WTC11 (cell line): ENCODE results near the gene LCAT. TPM values are rescaled to one million over a fixed set of nuclear protein-coding genes. Genes with fewer than 3 reads are reported as not detected.

Source experiments
- ATAC-seq: fragments of 200-7000 bp; cut with Tn5 transposase; 2 replicates; pipeline ENCODE4 v1.10.0; 2021; ENCODE audit warnings: mild to moderate bottlenecking, moderate library complexity
- Bru-seq: library from RNA; stranded (reverse); fragments of 400-500 nt; gene quantifications from one replicate; lab custom pipeline; 2021; lab: Mats Ljungman, UMichigan
- CTCF ChIA-PET: fragments of 300-600 bp; sonication (Branson Sonifier 250); formaldehyde crosslinking; loops from one replicate; lab custom pipeline; 2021; ENCODE audit warnings: antibody characterized with exemption; lab: Charles Lee
- POLR2A ChIA-PET: fragments of 350-600 bp; sonication (Branson Sonifier 250); formaldehyde crosslinking; loops from one replicate; lab custom pipeline; 2021; ENCODE audit warnings: antibody characterized with exemption; lab: Charles Lee
- DNase-seq: peaks from one replicate; pipeline ENCODE4 v3.0.0; 2021; ENCODE audit warnings: low spot score
- H3K27ac Mint-ChIP-seq: 2 replicates; pipeline ENCODE4 v1.8.0; 2021; ENCODE audit warnings: mixed read lengths
- H3K27me3 Mint-ChIP-seq: 2 replicates; pipeline ENCODE4 v1.8.0; 2021; ENCODE audit warnings: low read depth, mild to moderate bottlenecking, moderate library complexity, mixed read lengths
- H3K36me3 Mint-ChIP-seq: 2 replicates; pipeline ENCODE4 v1.8.0; 2021; ENCODE audit warnings: mixed read lengths
- H3K4me1 Mint-ChIP-seq: 2 replicates; pipeline ENCODE4 v1.8.0; 2022; ENCODE audit warnings: mixed read lengths
- H3K4me3 Mint-ChIP-seq: 2 replicates; pipeline ENCODE4 v1.8.0; 2021; ENCODE audit warnings: mild to moderate bottlenecking, moderate library complexity, mixed read lengths
- H3K9me3 Mint-ChIP-seq: 2 replicates; pipeline ENCODE4 v1.8.0; 2021; ENCODE audit warnings: mixed read lengths
- ATF1 ChIP-seq: sonication (generic); formaldehyde crosslinking; IDR thresholded peaks from 2 replicates; pipeline ENCODE4 v1.8.1; 2023; ENCODE audit warnings: mild to moderate bottlenecking, moderate library complexity, missing genetic modification reagents
- ATF2 ChIP-seq: sonication (generic); formaldehyde crosslinking; IDR thresholded peaks from 2 replicates; pipeline ENCODE4 v1.8.1; 2022; ENCODE audit warnings: low read depth, missing genetic modification reagents, borderline replicate concordance
- CDX4 ChIP-seq: fragments of 250-450 bp; sonication (Bioruptor Pico); IDR thresholded peaks from 2 replicates; pipeline ENCODE4 v1.9.0; 2021; ENCODE audit warnings: moderate library complexity, mild to moderate bottlenecking, inconsistent platforms, borderline replicate concordance
- CREB1 ChIP-seq: sonication (generic); formaldehyde crosslinking; IDR thresholded peaks from 2 replicates; pipeline ENCODE4 v1.8.0; 2023; ENCODE audit warnings: mild to moderate bottlenecking, missing genetic modification reagents
- ELF4 ChIP-seq: sonication (generic); formaldehyde crosslinking; IDR thresholded peaks from 2 replicates; pipeline ENCODE4 v1.8.1; 2022; ENCODE audit warnings: low read depth, mild to moderate bottlenecking, moderate library complexity, missing genetic modification reagents
- ESRRA ChIP-seq: sonication (generic); formaldehyde crosslinking; IDR thresholded peaks from 2 replicates; pipeline ENCODE4 v1.8.1; 2022; ENCODE audit warnings: mild to moderate bottlenecking, missing genetic modification reagents, borderline replicate concordance
- ETV6 ChIP-seq: sonication (generic); formaldehyde crosslinking; IDR thresholded peaks from 2 replicates; pipeline ENCODE4 v1.8.1; 2022; ENCODE audit warnings: mild to moderate bottlenecking, missing genetic modification reagents
- GABPB1 ChIP-seq: sonication (generic); formaldehyde crosslinking; IDR thresholded peaks from 2 replicates; pipeline ENCODE4 v1.8.1; 2023; ENCODE audit warnings: mild to moderate bottlenecking, missing genetic modification reagents
- GRHL2 ChIP-seq: fragments of 250-450 bp; sonication (Bioruptor Pico); IDR thresholded peaks from 2 replicates; pipeline ENCODE4 v1.8.0; 2022; ENCODE audit warnings: mild to moderate bottlenecking, moderate library complexity; ENCODE audit not compliant: insufficient replicate concordance, severe bottlenecking
- IRF2 ChIP-seq: sonication (generic); formaldehyde crosslinking; IDR thresholded peaks from 2 replicates; pipeline ENCODE4 v1.8.0; 2022; ENCODE audit warnings: low read depth, missing genetic modification reagents, borderline replicate concordance
- NFYB ChIP-seq: sonication (generic); formaldehyde crosslinking; conservative IDR thresholded peaks from 2 replicates; pipeline ENCODE4 v1.8.0; 2022; ENCODE audit warnings: low read depth, missing genetic modification reagents
- PRDM15 ChIP-seq: sonication (generic); formaldehyde crosslinking; IDR thresholded peaks from 2 replicates; pipeline ENCODE4 v1.8.0; 2022; ENCODE audit warnings: missing genetic modification reagents
- SMAD4 ChIP-seq: sonication (generic); formaldehyde crosslinking; IDR thresholded peaks from 2 replicates; pipeline ENCODE4 v1.8.0; 2022; ENCODE audit warnings: mild to moderate bottlenecking, missing genetic modification reagents
- TP53 ChIP-seq: sonication (generic); formaldehyde crosslinking; IDR thresholded peaks from 2 replicates; pipeline ENCODE4 v1.8.1; 2023; ENCODE audit warnings: mild to moderate bottlenecking, missing genetic modification reagents
- ZNF416 ChIP-seq: fragments of 250-450 bp; sonication (Bioruptor Pico); IDR thresholded peaks from 2 replicates; pipeline ENCODE4 v1.9.0; 2021; ENCODE audit warnings: mild to moderate bottlenecking, inconsistent platforms
- ZNF671 ChIP-seq: fragments of 250-450 bp; sonication (Bioruptor Pico); IDR thresholded peaks from 2 replicates; pipeline ENCODE4 v1.8.0; 2021; ENCODE audit warnings: mild to moderate bottlenecking
- long read RNA-seq, 3 experiments: library from RNA in 1 of 3; library from capped mRNA in 1 of 3; library from polyadenylated mRNA in 1 of 3; unstranded in 2 of 3; stranded (forward) in 1 of 3; transcript quantifications; one replicate each; pipeline ENCODE4 v2.0.0, GENCODE V29; 2021
- total RNA-seq: library from RNA; stranded (reverse); gene quantifications from 3 replicates; pipeline ENCODE4 v1.2.3, GENCODE V29; 2021
- TF ChIP-seq, protein P1 (sequence below): sonication (generic); formaldehyde crosslinking; conservative IDR thresholded peaks from 2 replicates; pipeline ENCODE4 v1.8.1; 2022; ENCODE audit warnings: mild to moderate bottlenecking, missing genetic modification reagents
- TF ChIP-seq, protein P2 (sequence below): fragments of 250-450 bp; sonication (Bioruptor Pico); IDR thresholded peaks from 2 replicates; pipeline ENCODE4 v1.9.0; 2021; ENCODE audit warnings: mild to moderate bottlenecking

Gene LCAT, protein sequence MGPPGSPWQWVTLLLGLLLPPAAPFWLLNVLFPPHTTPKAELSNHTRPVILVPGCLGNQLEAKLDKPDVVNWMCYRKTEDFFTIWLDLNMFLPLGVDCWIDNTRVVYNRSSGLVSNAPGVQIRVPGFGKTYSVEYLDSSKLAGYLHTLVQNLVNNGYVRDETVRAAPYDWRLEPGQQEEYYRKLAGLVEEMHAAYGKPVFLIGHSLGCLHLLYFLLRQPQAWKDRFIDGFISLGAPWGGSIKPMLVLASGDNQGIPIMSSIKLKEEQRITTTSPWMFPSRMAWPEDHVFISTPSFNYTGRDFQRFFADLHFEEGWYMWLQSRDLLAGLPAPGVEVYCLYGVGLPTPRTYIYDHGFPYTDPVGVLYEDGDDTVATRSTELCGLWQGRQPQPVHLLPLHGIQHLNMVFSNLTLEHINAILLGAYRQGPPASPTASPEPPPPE
- total RNA-seq (23.3 to 38.3 TPM (median 25.8 TPM) in 3 replicates), Bru-seq, nascent RNA (percentile 47 among the genes with signal in this experiment)
- long read RNA-seq, experiment 1, transcript LCAT-204 (5 exons, 1,240 nt) = major isoform, 7 of 8 reads
- long read RNA-seq, experiment 1, partial matches to known transcripts = 0 of 8 reads
- long read RNA-seq, experiment 1, other reads (novel, unspliced or antisense) = 1 of 8 reads
- long read RNA-seq, experiment 2, partial matches to known transcripts = 2 of 6 reads
- long read RNA-seq, experiment 2, other reads (novel, unspliced or antisense) = 2 of 6 reads
- long read RNA-seq, experiment 3 = 0 reads

GRCh38 chr16:67943619-67944504 lies at the start of gene LCAT:
Gene LCAT, minus strand, starts transcription at chr16:67944120. Its CDS starts 19 bp downstream, at chr16:67944101.
- POLR2A ChIA-PET = no interaction called here
- H3K9me3 Mint-ChIP-seq = no peaks in the 10 kb centered on the region
- H3K27ac Mint-ChIP-seq = no peak within 1 kb of the TSS
- no peak within 1 kb of the TSS for H3K4me3 Mint-ChIP-seq
- peak; percentile 11 for ATAC-seq
- TF ChIP-seq SMAD4 (CRISPR knock-in tag) (no peak), GABPB1 (CRISPR knock-in tag) (no peak; the same call in 1 of the 2 replicates), ZNF416 (CRISPR knock-in tag) (no peak), ATF1 (CRISPR knock-in tag) (no peak), IRF2 (CRISPR knock-in tag) (no peak), ESRRA (CRISPR knock-in tag) (no peak), CREB1 (CRISPR knock-in tag) (no peak), CDX4 (CRISPR knock-in tag) (no peak), ZNF671 (CRISPR knock-in tag) (no peak), PRDM15 (CRISPR knock-in tag) (no peak), ETV6 (CRISPR knock-in tag) (no peak), TP53 (CRISPR knock-in tag) (no peak), NFYB (CRISPR knock-in tag) (no peak), GRHL2 (CRISPR knock-in tag) (no peak), ATF2 (CRISPR knock-in tag) (no peak), ELF4 (CRISPR knock-in tag) (no peak)
- TF ChIP-seq, protein P1, sequence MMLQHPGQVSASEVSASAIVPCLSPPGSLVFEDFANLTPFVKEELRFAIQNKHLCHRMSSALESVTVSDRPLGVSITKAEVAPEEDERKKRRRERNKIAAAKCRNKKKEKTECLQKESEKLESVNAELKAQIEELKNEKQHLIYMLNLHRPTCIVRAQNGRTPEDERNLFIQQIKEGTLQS (CRISPR knock-in tag) = no peak
- TF ChIP-seq, protein P2, sequence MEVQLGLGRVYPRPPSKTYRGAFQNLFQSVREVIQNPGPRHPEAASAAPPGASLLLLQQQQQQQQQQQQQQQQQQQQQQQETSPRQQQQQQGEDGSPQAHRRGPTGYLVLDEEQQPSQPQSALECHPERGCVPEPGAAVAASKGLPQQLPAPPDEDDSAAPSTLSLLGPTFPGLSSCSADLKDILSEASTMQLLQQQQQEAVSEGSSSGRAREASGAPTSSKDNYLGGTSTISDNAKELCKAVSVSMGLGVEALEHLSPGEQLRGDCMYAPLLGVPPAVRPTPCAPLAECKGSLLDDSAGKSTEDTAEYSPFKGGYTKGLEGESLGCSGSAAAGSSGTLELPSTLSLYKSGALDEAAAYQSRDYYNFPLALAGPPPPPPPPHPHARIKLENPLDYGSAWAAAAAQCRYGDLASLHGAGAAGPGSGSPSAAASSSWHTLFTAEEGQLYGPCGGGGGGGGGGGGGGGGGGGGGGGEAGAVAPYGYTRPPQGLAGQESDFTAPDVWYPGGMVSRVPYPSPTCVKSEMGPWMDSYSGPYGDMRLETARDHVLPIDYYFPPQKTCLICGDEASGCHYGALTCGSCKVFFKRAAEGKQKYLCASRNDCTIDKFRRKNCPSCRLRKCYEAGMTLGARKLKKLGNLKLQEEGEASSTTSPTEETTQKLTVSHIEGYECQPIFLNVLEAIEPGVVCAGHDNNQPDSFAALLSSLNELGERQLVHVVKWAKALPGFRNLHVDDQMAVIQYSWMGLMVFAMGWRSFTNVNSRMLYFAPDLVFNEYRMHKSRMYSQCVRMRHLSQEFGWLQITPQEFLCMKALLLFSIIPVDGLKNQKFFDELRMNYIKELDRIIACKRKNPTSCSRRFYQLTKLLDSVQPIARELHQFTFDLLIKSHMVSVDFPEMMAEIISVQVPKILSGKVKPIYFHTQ (CRISPR knock-in tag) = no peak
- TF ChIP-seq, all 79 proteins: peak for 0
- H3K4me1 Mint-ChIP-seq = 0 out of 2 replicates have a peak, but pooled peaks cover 4% of the 10 kb centered on the region
- H3K27me3 Mint-ChIP-seq = no peaks in the 10 kb centered on the region
- no peak for DNase-seq
- CTCF ChIA-PET = interaction anchor here (0.6 to 5.4 kb wide), 14 partner anchors 9 to 294 kb away, joined by 3 to 61 read pairs (median 3); partner anchors contain the start of genes ACD, NRN1L and PARD6A
- peaks cover 20% of the 10 kb centered on the region for H3K36me3 Mint-ChIP-seq
